Mesodermal cell (in vitro differentiated cells): ENCODE data around the gene AIFM2.

Experiments used
- H3K27ac ChIP-seq: 2 replicates; pipeline ENCODE4 v1.7.0; 2013; ENCODE audit warnings: mild to moderate bottlenecking, low read depth, low read length, moderate library complexity; ENCODE audit not compliant: severe bottlenecking
- H3K36me3 ChIP-seq: 2 replicates; pipeline ENCODE4 v1.7.1; 2013; ENCODE audit warnings: mild to moderate bottlenecking, low read length, moderate library complexity; ENCODE audit not compliant: control insufficient read depth, insufficient read depth
- H3K4me1 ChIP-seq: one replicate; pipeline ENCODE4 v1.7.1; 2013; ENCODE audit warnings: mild to moderate bottlenecking, low read length; ENCODE audit not compliant: insufficient read depth, control insufficient read depth, poor library complexity, severe bottlenecking
- H3K4me3 ChIP-seq: 2 replicates; pipeline ENCODE4 v1.7.0; 2013; ENCODE audit warnings: low read length, control low read depth, mild to moderate bottlenecking; ENCODE audit not compliant: insufficient read depth, poor library complexity, severe bottlenecking; ENCODE audit errors: extremely low read depth
- H3K9me3 ChIP-seq: 2 replicates; pipeline ENCODE4 v1.7.1; 2013; ENCODE audit warnings: mild to moderate bottlenecking, low read length, moderate library complexity; ENCODE audit not compliant: control insufficient read depth
- WGBS, 2 experiments: methylation state at CpG; one replicate each; pipeline ENCODE4 v1.1.5; 2013; ENCODE audit warnings: missing lambda C conversion rate in 2 of 2; ENCODE audit not compliant: insufficient coverage in 2 of 2; 5-methylcytosine and 5-hydroxymethylcytosine counted together

AIFM2 gene

GRCh38 chr10:70145666-70146488 is 13.3 kb upstream of the AIFM2 start:
- Histone ChIP-seq H3K36me3 (peaks cover 28% of the 10 kb centered on the region), H3K27ac (peak overlapping the region; percentile 98), H3K9me3 (no peaks in the 10 kb centered on the region), H3K4me1 (peaks cover 11% of the 10 kb centered on the region), H3K4me3 (peak overlapping the region; percentile 56)
- WGBS, 2 experiments, result 0 to 1% methylated on average over 77 to 93 of the region's 98 CpGs

GRCh38 chr10:70145166-70145665 is 12.6 kb upstream of the AIFM2 start:
- Histone ChIP-seq H3K4me1 (peaks cover 11% of the 10 kb centered on the region), H3K36me3 (peaks cover 21% of the 10 kb centered on the region), H3K9me3 (no peaks in the 10 kb centered on the region), H3K27ac (peak overlapping the region; percentile 98), H3K4me3 (peak overlapping the region; percentile 56)
- 22 to 23% methylated on average over 19 to 25 of the region's 28 CpGs for WGBS, 2 experiments

DNA sequence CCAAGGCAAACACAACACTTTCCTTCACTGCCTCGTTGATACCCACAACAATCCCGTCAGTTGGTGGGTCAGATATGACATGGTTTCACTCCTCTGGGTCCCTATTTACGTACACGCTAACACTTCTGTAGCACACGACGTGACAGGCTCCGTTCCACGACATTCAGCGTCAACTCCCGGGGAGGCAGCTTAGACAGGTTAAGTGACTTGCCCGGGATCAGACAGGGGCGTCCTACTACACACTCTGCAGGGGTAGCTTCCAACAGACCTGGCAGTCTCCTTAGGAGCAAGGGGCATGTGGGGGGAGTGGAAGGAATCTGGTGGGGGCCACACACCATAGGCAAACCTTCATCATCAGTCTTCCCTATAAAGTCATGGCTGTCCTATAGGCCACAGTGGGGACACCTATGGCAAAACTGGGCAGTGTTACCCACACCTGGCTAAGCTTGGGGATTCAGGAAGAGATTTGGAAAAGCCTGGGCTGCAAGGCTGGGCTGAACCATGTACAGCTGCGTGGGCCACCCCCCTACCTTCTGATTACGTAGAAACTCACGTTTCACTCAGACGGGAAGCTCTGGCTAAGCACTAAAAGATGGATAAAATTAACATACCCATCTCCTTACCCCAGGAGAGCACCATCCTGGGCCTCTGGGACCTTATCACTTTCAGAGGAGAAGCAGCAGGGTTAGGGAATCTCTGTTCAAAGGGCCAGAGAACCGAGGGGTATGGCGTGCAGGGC is 11.9 kb upstream of the AIFM2 start:
- 85 to 87% methylated on average over 13 to 14 of the region's 18 CpGs for WGBS, 2 experiments
- no peaks in the 10 kb centered on the region for H3K9me3 ChIP-seq
- peaks cover 14% of the 10 kb centered on the region for H3K36me3 ChIP-seq
- peaks cover 11% of the 10 kb centered on the region for H3K4me1 ChIP-seq
- no peak overlapping the region for H3K4me3 ChIP-seq
- no peak overlapping the region for H3K27ac ChIP-seq

- 92 to 100% methylated on average over 2 to 9 of the region's 10 CpGs for WGBS, 2 experiments
- Histone ChIP-seq H3K27ac (no peak overlapping the region), H3K4me1 (peaks cover 8% of the 10 kb centered on the region), H3K4me3 (no peak overlapping the region), H3K9me3 (no peaks in the 10 kb centered on the region), H3K36me3 (peaks cover 3% of the 10 kb centered on the region)
These were observed 9.9 kb upstream of the AIFM2 start for GRCh38 chr10:70142555-70142954.

GRCh38 chr10:70140297-70140696 is 7.7 kb upstream of the AIFM2 start:
- peaks cover 7% of the 10 kb centered on the region for H3K4me1 ChIP-seq
- H3K4me3 ChIP-seq, result no peak overlapping the region
- H3K36me3 ChIP-seq, result peaks cover 3% of the 10 kb centered on the region
- no peak overlapping the region for H3K27ac ChIP-seq
- WGBS, 2 experiments, result 78 to 81% methylated on average over 3 to 4 of the region's 5 CpGs
- no peaks in the 10 kb centered on the region for H3K9me3 ChIP-seq

DNA sequence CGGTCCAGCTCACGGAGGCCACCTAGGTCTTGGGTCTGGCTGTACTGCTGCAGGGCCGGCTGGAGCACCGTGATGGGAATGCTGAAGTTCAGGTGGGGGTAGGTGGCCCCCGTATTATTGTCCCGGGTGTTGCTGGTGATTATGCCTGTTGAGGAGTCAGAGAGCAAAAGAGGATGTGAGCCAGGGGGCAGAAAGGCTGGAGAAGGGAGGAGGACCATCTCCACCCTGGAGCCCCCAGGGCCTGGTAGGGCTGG is 7.3 kb upstream of the AIFM2 start:
- no peak overlapping the region for H3K27ac ChIP-seq
- H3K9me3 ChIP-seq, result no peaks in the 10 kb centered on the region
- H3K4me3 ChIP-seq, result no peak overlapping the region
- 89 to 93% methylated on average over 3 to 6 of the region's 6 CpGs for WGBS, 2 experiments
- H3K36me3 ChIP-seq, result peaks cover 3% of the 10 kb centered on the region
- peaks cover 3% of the 10 kb centered on the region for H3K4me1 ChIP-seq

GRCh38 chr10:70139151-70139996 is 6.7 kb upstream of the AIFM2 start:
- H3K4me1 ChIP-seq, result no peaks in the 10 kb centered on the region
- H3K36me3 ChIP-seq, result peaks cover 3% of the 10 kb centered on the region
- H3K27ac ChIP-seq, result no peak overlapping the region
- WGBS, 2 experiments, result 91 to 94% methylated on average over 9 to 11 of the region's 11 CpGs
- H3K9me3 ChIP-seq, result no peaks in the 10 kb centered on the region
- no peak overlapping the region for H3K4me3 ChIP-seq

DNA sequence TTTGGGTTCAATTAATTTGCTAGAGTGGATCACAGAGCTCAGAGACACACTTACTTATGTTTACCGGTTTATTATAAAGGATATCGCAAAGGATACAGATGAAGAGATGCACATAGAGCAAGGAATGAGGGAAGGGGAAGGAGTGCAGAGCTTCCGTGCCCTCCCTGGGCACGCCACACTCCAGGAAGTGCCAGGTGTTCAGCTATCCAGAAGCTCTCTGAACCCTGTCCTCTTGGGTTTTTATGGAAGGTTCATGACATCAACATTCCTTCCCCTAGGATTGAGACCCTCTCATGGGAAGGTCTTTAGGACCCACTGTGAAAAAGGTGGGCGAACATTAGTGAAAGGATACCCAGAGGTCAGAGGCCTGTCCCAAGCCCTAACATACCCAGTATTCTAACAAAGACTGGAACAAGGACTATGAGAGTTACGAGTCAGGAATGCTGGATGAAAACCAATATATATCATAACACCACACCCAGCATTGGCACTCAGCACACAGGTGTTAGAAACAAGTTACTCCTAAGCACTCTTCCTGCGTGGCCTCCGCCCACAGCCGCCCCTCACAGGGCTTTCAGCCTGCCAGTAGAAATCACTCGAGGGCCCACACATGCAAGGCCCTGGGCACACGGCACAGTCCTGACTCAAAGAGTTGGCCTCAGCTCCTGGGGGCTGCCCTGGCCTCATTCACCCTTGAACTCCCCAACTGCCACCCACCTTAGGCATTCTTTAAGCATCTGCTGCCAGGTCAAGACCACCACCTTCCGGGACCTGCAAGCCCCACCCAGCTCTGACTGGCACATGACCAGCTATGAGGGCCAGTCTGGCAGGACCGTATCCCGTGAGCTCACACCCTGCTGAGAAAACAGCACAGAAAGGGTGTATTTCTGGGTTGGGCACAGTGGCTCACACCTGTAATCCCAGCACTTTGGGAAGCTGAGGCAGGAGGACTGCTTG is 5.6 kb upstream of the AIFM2 start:
- Histone ChIP-seq H3K36me3 (peaks cover 3% of the 10 kb centered on the region), H3K4me1 (no peaks in the 10 kb centered on the region), H3K4me3 (no peak overlapping the region), H3K27ac (no peak overlapping the region), H3K9me3 (no peaks in the 10 kb centered on the region)
- 93 to 94% methylated on average over 12 to 13 of the region's 14 CpGs for WGBS, 2 experiments

- WGBS, 2 experiments, result 84% methylated on average over 6 of the region's 9 CpGs
- no peak overlapping the region for H3K4me3 ChIP-seq
- H3K36me3 ChIP-seq, result peaks cover 3% of the 10 kb centered on the region
- no peaks in the 10 kb centered on the region for H3K9me3 ChIP-seq
- H3K4me1 ChIP-seq, result no peaks in the 10 kb centered on the region
- H3K27ac ChIP-seq, result no peak overlapping the region
These were observed 4.5 kb upstream of the AIFM2 start for GRCh38 chr10:70137135-70137534.

DNA sequence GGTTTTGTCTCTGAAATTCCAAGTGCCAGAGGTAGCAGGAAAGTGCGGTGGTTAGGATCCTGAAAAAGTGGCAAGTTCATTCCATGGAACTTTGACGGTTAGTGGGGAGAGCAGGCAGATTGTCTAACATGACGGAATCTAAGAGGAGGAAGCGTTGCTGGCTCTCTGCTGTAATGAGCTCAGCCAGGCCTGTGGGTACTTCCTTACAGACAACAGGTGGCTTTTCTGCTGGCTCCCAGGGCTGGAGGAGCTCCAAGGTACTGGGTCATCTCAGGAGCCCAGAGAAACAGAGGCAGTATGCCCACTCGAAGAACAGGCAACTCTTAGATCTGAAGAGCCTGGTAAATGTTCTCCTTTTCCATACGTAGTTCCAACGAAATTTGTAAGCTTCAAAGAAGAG is 3.1 kb upstream of the AIFM2 start:
- 87 to 90% methylated on average over 6 to 7 of the region's 7 CpGs for WGBS, 2 experiments
- H3K9me3 ChIP-seq, result no peaks in the 10 kb centered on the region
- no peak overlapping the region for H3K4me3 ChIP-seq
- no peak overlapping the region for H3K27ac ChIP-seq
- peaks cover 3% of the 10 kb centered on the region for H3K36me3 ChIP-seq
- H3K4me1 ChIP-seq, result no peaks in the 10 kb centered on the region
